HL-60/S4 treated with retinoic acid at 250 ng/mL for 4 days and 3 days (cell line): ENCODE results near the gene CAMK1D.
"Not testable (repeated sequence)": the region's sequence is repeated elsewhere in the genome, so short reads cannot be mapped to it uniquely, and the experiment has no call there.

Experiments
- in situ Hi-C: fragments of 300-500 bp; cut with MboI; formaldehyde crosslinking; loops from 2 replicates; pipeline ENCODE4 v1.7.0; 2022; ENCODE audit warnings: low sequenced_read_pairs

Gene CAMK1D

GRCh38 chr10:12801214-12802087, 452.1 kb downstream of the CAMK1D start:
- in situ Hi-C loops, result no loop called here

DNA sequence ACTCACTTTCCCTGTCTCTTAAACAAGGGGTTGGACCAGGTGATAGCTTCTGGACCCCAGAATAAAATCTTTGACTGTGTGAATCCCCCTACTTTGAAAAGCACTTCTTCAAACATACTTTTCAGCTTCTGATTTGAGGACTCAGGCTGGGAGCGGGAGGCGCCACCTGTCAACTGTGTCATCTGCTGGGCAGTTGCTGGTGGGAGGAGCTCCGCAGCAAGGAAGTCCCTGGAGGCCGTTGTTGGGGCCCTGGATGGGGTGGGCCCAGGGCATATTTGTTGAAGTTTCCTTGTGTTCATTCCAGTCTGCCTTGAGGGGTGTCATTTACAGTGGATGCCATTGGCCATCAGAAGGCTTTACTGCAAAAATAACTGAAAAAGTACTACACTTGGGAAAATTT, 454.4 kb downstream of the CAMK1D start:
- in situ Hi-C loops, result no loop called here

- in situ Hi-C loops, result no loop called here
Observed at GRCh38 chr10:12806228-12807095, 457.1 kb downstream of the CAMK1D start.

- in situ Hi-C loops, result no loop called here
Observed at GRCh38 chr10:12807096-12807755, 457.9 kb downstream of the CAMK1D start.

DNA sequence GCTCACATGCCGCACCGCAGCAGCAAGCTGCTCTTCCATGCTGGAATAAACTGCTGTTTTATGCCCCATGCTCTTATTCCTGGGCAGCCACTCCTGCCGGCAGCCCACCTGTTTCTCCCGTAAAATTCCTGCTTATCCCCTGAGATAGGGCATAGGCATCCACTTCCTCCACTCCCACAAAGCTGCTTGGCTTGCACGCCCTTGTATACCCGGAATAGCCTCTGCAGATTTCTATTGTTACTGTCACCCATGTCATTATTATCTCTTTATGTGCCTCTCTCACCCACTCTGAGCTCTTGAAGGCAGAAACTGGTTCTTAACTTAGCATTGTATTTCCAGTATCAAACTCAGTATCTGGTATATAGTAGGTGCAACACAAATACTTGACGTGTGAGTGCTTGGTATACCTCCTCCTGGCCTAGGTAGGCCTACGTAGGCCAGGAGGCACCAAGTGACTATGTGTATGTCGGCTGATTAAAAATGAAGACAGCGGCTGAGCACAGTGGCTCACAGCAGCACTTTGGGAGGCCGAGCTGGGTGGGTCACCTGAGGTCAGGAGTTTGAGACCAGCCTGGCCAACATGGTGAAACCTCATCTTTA, 458.8 kb downstream of the CAMK1D start:
- in situ Hi-C loops, result no loop called here

DNA sequence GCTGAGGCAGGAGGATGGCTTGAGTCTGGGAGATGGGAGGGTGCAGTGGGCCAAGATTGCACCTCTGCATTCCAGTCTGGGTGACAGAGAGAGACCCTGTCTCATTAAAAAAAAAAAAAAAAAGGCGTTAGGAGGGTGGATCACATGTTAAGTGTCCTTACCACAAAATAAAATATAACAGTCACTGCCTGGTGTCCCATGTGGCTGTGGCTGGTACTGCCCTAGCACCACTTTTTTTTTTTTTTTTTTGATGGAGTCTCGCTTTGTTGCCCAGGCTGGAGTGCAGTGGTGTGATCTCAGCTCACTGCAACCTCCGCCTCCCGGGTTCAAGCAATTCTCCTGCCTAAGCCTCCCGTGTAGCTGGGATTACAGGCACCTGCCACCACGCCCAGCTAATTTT, 460.7 kb downstream of the CAMK1D start:
- in situ Hi-C loops, result not testable (repeated sequence)

DNA sequence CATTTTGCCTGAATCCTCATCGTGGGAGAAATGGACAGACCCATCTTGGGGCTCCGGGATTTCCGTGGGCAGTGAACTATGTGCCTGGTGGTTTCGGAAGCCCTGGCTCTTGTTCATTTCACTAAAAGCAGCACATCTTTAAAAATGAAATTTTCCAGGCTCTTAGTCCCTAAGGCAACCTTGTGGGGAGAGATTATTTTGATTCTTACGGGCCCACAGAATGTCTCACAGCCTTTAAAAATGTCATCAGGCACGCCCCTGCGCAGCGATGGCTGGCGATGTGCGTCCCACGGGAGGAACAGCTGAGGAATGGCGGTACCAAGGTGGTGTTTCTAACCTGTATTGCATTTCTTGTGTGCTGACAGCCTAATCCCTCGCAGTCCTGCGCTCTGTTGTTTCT, 462.5 kb downstream of the CAMK1D start:
- in situ Hi-C loops, result no loop called here

DNA sequence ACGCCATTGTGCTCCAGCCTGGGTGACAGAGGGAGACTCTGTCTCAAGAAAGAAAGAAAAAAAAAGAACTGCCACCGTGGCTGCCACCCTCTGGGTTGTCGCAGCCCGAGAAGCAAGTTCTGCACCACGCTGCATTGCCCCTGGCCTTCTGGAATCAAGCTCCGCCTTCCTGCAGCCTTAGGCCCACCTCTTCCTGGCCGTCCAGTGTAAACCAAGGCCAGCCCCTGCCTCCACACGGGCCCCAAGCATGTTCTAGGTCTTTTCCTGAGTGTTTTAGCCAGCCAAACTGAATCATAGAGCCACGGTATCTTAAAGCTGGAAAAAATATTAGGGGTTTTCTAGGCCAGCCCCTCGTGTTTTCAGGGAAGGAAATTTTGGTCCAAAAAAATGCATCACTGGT, 463.2 kb downstream of the CAMK1D start:
- in situ Hi-C loops, result no loop called here

DNA sequence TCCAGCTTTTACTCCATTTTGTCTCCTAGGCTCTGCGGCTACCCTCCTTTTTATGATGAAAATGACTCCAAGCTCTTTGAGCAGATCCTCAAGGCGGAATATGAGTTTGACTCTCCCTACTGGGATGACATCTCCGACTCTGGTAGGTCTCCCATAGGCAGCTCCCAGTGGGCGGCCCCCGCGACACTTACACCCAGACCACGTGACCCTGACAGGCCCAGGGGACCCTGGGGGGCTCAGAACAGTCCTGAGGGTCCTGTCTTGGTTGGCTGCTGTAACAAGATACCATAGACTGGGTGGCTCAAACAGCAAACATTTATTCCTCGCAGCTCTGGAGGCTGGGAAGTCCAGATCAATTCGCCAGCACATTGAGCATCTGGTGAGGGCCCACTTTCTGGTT, 464.8 kb downstream of the CAMK1D start:
- in situ Hi-C loops, result no loop called here

DNA sequence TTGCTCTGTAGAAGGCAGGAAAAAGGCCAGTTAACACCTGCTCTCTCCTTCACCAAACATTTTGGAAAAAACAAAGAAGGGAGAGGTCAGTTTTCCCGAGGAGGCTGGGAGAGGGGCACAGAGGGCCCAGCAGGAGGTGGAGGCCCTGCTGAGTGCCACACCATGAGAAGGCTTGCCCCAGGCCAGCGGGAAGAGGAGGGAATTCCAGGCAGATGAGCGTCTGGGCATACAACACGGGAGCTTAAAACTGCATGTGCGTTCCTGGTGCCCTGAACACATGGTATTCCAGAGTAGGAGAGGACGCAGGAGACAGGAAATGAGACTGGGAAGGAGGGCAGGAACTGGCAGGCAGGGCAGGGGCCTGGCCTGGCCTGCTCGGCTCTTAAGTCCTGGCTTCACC, 469.7 kb downstream of the CAMK1D start:
- in situ Hi-C loops, result no loop called here

GRCh38 chr10:12819656-12820055, 470.3 kb downstream of the CAMK1D start:
- in situ Hi-C loops, result no loop called here

DNA sequence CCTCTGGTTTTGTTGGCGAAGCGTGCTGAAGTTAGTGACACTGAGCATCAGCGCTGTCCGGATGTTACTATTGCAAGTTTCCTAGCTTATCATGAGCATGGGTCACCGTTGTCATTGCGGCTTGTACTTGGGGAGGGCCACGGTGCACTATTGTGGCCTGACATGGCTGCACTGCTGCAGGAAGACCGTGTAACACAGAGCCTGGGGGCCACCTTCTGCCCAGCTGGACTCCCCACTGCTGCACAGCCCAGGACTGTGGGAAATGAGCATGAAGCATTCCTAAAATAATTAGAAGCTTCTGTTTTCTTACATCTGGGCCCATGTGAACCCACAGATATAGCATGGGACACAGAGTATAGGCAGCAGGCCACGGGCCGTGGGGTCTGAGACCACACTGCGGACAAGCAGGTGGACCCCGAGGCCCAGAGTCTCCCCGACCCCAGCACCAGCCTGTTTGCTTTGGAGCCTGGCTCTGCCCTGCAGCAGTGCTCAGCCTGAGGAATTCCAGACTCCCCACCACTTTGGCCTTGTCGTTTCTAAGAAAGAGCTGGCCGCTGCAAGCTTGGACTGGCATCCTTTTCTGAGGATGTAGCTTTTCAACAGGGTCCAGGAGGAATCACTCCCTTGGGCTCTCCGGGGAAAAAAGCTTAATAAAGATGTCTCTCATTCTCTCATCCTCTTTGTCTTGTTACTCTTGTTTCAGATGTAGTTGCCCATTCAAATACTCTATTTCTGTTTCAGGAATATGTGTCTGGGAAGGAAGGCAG, 473.0 kb downstream of the CAMK1D start:
- in situ Hi-C loops, result no loop called here

DNA sequence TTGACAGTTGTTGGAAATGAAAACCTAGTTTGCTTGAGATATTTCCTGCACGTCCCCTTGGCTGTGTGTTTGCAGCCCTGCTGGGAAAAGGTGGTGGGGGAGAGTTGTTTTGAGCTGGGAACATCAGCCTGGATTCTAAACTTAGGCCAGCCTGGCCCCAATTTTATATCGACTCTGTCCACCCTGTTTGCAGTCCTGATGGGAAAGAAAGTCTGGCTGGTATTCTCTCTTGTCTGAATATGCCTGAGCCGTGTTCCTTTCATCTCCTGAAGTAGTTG, 473.5 kb downstream of the CAMK1D start:
- in situ Hi-C loops, result no loop called here

DNA sequence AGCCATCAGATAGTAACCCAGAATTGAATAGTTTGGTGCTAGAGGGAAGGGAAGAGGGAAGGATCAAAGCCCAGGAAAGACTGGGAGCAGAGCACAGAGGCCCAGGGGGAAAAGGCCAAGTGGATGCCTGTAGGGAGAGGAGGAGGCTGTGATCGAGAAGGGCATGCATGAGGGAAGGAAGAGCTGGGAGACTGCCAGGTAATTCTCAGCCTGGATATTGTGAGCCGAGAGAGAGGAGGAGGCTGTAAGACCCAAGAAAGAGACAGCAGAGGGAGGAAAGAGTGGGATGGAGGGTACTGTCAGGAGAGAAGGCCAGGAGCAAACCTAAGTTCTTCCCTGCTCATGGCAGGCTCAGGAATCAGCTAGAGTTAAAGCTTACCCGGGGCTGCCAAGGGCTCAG, 474.0 kb downstream of the CAMK1D start:
- in situ Hi-C loops, result no loop called here

DNA sequence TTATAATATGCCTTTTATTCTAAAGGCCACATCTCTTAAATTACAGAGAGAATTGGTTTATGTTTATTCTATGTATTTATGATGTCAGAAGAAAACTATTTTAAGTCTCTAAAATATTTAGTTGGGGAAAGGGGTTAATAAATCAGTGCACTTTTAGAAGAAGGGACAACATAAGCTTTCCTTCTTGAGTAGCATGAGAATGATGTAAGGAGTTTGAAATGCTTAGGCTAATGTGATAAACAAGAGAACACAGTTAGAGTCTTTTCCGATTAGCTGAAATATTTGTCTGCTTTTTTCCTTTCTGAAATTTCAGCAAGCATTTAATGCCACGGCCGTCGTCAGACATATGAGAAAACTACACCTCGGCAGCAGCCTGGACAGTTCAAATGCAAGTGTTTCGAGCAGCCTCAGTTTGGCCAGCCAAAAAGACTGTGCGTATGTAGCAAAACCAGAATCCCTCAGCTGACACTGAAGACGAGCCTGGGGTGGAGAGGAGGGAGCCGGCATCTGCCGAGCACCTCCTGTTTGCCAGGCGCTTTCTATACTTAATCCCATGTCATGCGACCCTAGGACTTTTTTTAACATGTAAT, 476.0 kb downstream of the CAMK1D start:
- in situ Hi-C loops, result no loop called here

DNA sequence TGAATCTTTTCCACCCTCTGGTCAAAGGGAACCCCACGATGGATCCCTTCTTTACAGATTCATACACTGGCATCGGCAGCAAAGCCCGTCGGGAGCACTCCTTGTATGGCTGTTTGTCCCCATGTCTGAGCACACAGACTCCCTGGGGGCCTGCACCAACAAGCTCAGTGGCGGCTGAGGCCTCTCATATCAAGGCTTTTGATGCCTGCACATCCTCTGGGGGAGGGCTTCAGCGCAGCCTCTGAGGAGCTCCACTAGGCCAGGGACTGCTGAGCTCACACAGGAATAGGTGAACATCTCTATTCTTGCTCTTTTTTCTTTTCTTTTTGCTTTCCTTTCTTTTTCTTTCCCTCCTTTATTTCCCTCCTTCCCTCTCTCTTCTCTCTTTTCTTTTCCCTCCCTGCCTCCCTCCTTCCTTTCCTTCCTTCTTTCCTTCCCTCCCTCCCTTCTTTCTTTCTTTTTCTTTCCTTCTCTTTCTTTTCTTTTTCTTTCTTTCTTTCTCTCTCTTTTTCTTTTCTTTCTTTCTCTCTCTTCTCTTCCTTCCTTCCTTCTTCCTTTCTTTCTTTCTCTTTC, 477.5 kb downstream of the CAMK1D start:
- in situ Hi-C loops, result no loop called here

DNA sequence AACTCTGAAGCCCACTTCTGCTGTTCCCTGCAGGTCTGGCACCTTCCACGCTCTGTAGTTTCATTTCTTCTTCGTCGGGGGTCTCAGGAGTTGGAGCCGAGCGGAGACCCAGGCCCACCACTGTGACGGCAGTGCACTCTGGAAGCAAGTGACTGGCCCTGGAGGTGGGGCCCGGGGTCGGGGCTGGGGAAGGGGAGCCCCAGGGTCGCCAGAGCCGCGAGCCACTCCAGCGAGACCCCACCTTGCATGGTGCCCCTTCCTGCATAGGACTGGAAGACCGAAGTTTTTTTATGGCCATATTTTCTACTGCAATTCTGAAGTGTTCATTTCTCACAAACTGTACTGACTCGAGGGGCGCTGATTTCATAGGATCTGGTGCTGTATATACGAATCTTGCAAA, 479.4 kb downstream of the CAMK1D start:
- in situ Hi-C loops, result no loop called here

DNA sequence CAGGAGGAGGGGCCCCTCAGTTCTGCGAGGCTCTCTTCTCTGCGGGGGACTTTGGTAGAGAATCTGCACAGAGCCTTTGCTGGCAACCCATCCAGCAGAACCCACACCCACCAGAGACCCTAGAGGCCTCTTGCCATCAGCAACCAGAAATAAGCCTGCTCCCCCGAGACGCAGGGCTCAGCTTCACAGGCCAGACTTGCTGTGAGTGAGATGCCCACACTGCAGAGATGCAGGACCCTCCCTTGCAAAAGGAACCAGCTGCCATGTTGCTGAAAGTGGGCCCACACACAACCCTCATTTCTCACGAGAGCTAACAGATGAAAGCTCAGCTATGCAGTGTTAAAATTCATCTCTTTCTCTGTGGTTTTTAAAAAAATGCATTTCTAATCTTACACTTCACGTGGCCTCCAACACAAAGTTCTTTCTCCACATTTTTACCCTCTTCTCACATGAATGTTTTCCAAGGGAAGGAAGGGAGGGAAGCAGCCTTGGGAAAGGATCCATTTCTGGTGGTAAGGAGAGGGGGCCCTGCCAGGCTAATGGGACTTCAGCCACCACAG, 480.6 kb downstream of the CAMK1D start:
- in situ Hi-C loops, result no loop called here

- in situ Hi-C loops, result no loop called here
Observed at GRCh38 chr10:12832096-12832495, 482.7 kb downstream of the CAMK1D start.

- in situ Hi-C loops, result no loop called here
Observed at GRCh38 chr10:12833451-12833850, 484.1 kb downstream of the CAMK1D start.
